GM19452 (cell line): Measurements from ENCODE around the gene TBC1D3E.
"Not testable (repeated sequence)": the region's sequence is repeated elsewhere in the genome, so short reads cannot be mapped to it uniquely, and the experiment has no call there.

Experiments
- ATAC-seq: cut with Tn5 transposase; IDR thresholded peaks from one replicate; pipeline ENCODE4 v1.9.1; 2021; ENCODE audit not compliant: unreplicated experiment

The TBC1D3E gene

DNA sequence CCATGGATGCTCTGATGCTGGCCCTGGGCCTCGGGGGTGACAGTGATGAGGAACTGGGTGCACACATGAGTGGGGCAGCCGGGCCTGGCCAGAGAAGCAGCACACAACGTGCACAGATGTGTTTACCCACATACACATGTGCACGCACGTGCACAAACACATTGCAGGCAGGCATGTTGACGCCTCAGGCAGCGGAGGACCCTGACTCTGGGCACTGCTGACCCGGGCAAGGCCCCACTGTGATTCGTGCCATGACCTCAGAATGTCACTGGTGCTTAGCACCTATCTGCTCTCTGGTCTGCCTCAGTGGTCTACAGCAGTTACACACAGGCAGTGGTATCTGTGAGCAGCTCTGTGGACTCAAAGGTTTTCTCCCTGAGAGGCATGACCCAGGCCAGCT is at the start of gene TBC1D3E:
TBC1D3E (plus strand) TSS at position 301 of the 400 bp plus-strand sequence. CDS start 1,545 bp downstream, outside the sequence.
- ATAC-seq, result not testable (repeated sequence)

DNA sequence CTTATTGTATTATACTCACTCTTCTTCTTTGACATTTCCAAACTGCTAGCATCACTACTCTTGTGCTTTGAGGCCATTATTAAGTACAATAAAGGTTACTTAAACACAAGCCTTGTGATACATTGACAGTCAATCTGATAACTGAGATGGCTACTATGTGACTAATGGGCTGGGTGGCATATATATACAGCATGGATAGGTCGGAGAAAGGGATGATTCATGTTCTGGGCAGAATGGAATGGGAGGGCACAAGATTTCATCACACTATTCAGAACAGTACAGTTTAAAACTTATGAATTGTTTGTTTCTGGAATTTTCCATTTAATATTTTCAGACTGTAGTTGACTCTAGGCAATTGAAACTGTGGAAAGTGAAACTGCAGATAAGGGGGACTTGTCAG is 40.4 kb upstream of the TBC1D3E start:
- ATAC-seq, result not testable (repeated sequence)

DNA sequence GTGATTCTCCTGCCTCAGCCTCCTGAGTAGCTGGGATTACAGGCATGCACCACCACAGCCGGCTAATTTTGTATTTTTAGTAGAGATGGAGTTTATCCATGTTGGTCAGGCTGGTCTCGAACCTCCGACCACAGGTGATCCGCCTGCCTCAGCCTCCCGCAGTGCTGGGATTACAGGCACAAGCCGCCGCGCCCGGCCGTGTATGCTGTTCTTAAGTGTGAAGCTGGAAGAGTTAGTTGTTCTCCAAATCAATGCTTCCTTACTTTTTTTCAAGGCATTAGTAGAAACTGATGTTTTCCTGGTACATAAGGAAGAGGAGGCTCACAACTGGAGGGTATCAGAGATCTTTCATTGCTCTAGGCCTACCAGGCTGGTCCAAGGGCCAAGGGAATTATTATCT is 39.6 kb upstream of the TBC1D3E start:
- ATAC-seq, result not testable (repeated sequence)

DNA sequence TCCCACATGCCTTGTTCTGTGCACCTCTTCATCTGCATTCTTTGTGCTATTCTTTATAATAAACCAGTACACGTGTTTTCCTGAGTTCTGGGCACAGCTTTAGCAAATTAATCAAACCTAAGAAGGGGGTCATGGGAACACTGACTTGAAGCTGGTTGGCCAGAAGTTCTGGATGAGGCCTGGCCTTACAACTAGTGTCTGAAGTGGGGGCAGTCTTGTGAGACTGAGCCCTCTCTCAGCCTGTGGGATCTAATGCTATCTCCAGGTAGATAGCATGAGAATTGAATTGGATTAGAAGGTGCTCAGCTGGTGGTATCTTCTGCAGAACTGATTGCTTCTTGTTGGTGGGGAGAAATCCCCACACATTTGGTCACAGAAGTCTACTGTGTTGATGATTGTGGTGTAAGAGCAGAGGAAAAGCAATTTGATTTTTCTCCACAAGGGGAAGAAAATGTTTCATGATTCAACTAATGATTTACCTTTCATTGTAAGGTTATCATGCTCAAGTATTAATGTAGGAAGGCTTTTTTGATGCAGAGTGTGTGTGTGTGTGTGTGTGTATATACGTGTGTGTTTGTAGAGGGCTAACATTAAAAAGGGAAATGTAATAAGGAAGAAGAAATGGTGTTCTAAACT is 33.6 kb upstream of the TBC1D3E start:
- ATAC-seq, result not testable (repeated sequence)

DNA sequence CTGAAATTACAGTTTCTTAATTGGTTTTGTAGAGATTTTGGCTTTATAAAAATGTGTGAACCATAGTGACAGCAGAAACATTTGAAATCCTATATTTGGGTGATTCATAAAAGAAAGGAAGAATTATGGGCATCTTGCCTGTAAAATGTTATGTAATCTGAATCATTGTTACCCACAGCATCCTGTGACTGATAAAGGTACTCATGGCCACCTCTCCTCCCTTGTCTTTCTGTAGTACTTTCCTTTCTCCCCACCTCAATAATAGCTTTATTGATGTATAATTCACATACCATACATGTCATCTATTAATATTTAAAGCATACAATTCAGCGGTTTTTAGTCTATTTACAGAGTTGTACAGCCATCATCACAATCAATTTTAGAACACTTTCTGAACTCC is 28.5 kb upstream of the TBC1D3E start:
- not testable (repeated sequence) for ATAC-seq

DNA sequence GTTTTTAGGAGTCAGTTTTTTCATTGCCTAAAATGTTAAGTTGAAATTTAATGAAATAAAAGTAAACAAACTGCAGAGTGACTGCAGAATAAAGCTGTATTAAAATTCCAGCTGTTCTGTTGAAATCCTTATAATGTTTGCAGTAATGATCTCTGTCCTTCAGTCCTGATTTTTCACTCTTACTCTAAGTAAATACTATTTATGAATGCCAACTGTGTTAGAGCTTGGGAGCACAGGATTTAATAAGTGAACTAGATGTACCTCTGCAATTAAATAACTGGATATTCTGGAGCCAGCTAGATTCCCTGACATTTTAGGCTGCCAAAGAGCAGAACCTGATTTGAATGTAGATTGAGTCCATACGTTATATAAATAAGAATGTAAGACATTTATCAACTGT is 7.9 kb upstream of the TBC1D3E start:
- not testable (repeated sequence) for ATAC-seq

DNA sequence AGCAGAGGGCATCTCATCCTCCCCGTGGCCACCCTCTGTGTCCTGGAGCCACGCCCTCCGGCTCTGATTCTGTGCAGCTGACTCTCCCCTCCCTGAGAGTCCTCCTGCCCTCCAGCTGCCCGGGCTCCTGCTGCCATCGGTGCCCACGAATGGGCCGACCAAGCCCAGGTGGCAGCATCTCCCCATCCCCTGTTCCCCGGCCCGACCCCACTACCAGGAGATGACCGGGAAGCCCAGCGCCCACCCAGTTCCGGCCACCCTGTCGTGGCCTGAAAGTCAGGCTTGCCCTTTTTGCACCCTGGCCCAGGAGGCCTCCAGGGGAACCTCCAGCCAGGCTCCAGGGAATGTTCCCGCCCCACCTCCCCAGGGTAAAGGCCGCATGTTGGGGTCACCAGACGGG is 7.1 kb downstream of the TBC1D3E start:
- ATAC-seq, result not testable (repeated sequence)
